HG02642 (cell line): ENCODE measurements around the gene FRYL.
"Not testable (repeated sequence)": the region's sequence is repeated elsewhere in the genome, so short reads cannot be mapped to it uniquely, and the experiment has no call there.

Experiments
- ATAC-seq: cut with Tn5 transposase; IDR thresholded peaks from one replicate; pipeline ENCODE4 v1.9.1; 2021; ENCODE audit warnings: mild to moderate bottlenecking; ENCODE audit not compliant: unreplicated experiment, poor library complexity

Gene FRYL

DNA sequence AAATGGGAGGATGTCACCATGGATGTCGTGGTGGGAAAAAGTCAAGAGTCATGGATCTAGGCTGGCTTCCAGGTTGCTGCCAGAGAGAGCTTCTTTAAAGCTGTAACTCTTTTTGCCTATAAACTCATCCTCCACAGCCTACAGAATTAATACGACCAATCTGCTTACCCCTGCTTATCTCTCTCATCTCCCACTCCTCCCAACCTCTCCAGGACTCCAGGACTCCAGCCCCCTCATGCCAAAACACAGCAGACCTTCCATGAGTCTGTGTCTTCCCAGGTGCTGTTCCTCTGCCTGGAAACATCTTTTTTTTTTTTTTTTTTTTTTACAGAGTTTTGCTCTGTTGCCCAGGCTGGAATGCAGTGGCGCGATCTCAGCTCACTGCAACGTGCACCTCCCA, 312.2 kb downstream of the FRYL start:
- no peak for ATAC-seq

GRCh38 chr4:48467442-48467841, 312.6 kb downstream of the FRYL start:
- no peak for ATAC-seq

DNA sequence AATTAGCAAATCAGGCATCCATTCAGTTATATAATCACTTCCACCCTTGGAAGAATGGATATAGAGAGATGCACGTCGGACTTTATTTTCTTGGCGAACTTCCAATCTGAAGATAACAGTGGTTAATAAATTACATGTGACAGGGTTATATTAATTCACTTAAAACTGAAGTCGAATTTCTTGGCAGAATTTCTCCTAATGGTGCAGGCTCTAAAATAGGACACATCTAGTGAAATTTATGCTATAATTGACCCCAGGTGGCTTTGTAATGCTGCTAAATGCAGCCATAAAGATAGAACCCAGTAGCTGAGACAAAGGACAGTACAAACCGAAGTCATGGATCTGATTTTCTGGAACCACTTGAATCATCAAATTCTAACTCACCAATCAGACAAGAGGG, 317.7 kb downstream of the FRYL start:
- ATAC-seq, result no peak

DNA sequence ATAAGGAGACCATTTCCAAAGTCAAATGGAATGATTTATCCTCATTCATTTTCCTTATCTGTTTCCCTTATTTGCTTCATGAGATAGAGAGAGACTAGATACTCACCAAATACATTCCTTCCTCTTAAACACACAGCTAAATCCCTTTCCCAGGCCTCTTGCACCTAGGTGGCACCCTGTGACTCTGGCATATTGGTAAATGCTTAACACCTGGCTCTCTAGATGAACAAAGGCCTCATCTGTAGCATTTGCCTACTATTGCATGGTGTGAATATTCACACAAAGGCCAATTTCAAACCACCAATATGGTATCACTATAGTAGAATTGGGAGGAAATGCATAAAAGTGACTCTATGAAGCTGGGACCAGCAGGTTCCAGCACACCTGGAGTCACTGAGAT, 319.1 kb downstream of the FRYL start:
- no peak for ATAC-seq

DNA sequence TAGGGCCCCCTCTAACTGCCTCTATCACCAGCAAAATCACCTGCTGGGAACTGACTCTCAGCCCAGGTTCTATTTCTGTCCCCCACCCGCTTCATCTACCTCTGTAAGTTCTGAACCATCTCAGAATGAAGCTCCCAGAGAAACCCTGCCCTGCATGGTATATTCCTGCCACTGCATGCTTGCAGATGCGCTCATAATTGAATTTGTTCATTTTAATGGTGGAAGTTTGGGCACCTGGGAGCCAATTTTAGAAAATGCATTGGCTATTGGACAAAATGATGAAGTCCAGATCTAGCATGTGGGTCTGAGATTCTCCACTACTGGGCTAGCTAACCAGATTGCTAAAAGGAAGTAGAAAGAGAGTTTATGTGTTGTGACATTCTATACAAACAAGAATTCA, 325.5 kb downstream of the FRYL start:
- ATAC-seq, result no peak

GRCh38 chr4:48451656-48452055, 328.4 kb downstream of the FRYL start:
- not testable (repeated sequence) for ATAC-seq

DNA sequence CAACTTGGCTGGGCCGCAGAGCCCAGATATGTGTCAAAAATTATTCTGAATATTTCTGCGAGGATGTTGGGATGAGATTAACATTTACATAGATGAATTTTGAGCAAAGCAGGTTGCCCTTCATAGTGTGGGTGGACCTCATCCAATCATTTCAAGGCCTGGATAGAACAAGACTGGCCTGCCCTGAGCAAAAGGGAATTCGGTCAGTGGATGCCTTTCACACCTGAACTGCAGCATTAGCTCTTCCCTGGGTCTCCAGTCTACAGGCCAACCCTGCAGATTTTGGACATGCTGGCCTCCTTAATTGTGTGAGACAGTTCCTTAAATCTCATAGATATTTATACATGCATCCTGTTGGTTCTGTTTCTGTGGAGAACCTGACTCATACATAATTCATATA, 329.3 kb downstream of the FRYL start:
- ATAC-seq, result no peak

DNA sequence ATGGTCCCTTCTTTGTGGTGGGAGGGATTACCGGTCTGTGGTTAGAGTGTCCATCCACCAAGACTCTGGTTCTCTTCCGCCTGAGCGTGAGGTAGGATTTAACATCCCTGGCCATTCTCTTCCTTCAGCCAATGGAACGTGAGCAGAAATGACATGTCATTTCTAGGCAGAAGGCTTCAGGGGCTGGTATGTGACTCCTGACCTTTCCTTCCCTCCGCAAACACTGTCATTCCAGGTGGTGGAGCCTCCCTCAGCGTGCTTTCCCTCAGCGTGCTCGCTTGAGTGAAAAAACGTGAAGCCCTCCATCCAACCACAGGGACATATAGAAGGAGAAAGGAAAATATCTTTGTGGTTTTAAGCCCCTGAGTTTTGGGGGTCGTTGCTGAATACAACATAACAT, 330.9 kb downstream of the FRYL start:
- ATAC-seq, result no peak
